Stomach (tissue), 4 donors: ENCODE measurements around the gene METTL24.

Experiments used
- EP300 ChIP-seq: sonication (generic); formaldehyde crosslinking; IDR thresholded peaks from one replicate; pipeline ENCODE4 v1.6.1; 2017; ENCODE audit warnings: antibody characterized with exemption
- POLR2AphosphoS5 ChIP-seq, 3 donors: sonication (generic); formaldehyde crosslinking; IDR thresholded peaks; one replicate each; pipeline ENCODE4 v1.6.1; 2016; ENCODE audit warnings: antibody characterized with exemption in 3 of 3

DNA sequence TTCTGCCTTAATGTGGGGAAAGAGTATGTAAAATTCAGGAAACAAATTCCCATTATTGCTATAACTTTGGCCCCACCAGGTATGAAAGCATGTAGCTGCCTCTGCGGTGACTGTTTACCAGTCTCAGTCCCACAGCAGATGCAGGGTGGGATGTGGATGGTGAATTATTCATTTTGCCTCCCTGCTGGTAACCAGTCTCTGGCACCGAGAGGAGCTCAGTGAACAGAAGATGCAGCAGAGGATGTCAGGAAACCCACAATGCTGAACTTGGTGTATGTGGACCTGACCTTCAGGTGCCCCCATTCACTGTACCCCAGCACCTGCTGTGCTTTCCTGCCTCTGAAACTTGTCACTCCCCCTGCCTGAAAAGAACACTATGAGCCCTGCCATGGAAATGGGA, 8.8 kb upstream of the METTL24 start:
- no peak for TF ChIP-seq EP300
- TF ChIP-seq POLR2AphosphoS5 (IDR thresholded peaks at IDR 0.05): no peak
